Adrenal gland (tissue), 12 donors: ENCODE data around the gene BEND6. TPM values are rescaled to one million over a fixed set of nuclear protein-coding genes. Genes with fewer than 3 reads are reported as not detected.
A peak's percentile ranks its signal among the peaks of the same experiment; 100 is the strongest.
"Not testable (repeated sequence)": the region's sequence is repeated elsewhere in the genome, so short reads cannot be mapped to it uniquely, and the experiment has no call there.

Experiments used
- DNase-seq, 7 donors: peaks; one replicate each; pipeline ENCODE4 v3.0.0-alpha.2; 2019 to 2020
- H3K27ac ChIP-seq, 5 donors: fragments of 200-600 bp; sonication (generic) in 4 of 5; 1 replicate in 3 of 5; 2 replicates in 2 of 5; pipeline versions ENCODE4 v1.5.1 to v1.8.0; 2016 to 2020; ENCODE audit warnings: mild to moderate bottlenecking in 1 of 5
- H3K27me3 ChIP-seq: fragments of 200-600 bp; 2 replicates; pipeline ENCODE4 v1.8.0; 2021
- H3K36me3 ChIP-seq, 2 donors: fragments of 200-600 bp; replicated peaks in 1 of 2; 1 replicate in 1 of 2; 2 replicates in 1 of 2; pipeline versions ENCODE4 v1.5.1 to v1.8.0; 2018 to 2022
- H3K4me1 ChIP-seq, 2 donors: fragments of 200-600 bp; replicated peaks in 1 of 2; 1 replicate in 1 of 2; 2 replicates in 1 of 2; pipeline versions ENCODE4 v1.5.1 to v1.8.0; 2018 to 2021
- H3K4me3 ChIP-seq, 4 donors: fragments of 200-600 bp; sonication (generic) in 3 of 4; one replicate each; pipeline ENCODE4 v1.5.1; 2016 to 2018
- H3K9me3 ChIP-seq, 3 donors: fragments of 200-600 bp; sonication (generic) in 1 of 3; replicated peaks in 1 of 3; 1 replicate in 2 of 3; 2 replicates in 1 of 3; pipeline versions ENCODE4 v1.5.1 to v1.8.0; 2016 to 2021
- CTCF ChIP-seq, 6 experiments: fragments of 450-650 bp in 4 of 6; fragments of 200-600 bp in 2 of 6; sonication (generic) in 1 of 6; IDR thresholded peaks; 1 replicate in 5 of 6; 2 replicates in 1 of 6; pipeline versions ENCODE4 v1.5.1 to v1.8.0; 2016 to 2021; ENCODE audit warnings: antibody characterized with exemption in 6 of 6, mild to moderate bottlenecking in 2 of 6, moderate library complexity in 1 of 6
- POLR2A ChIP-seq, 2 donors: fragments of 450-650 bp; IDR thresholded peaks; one replicate each; pipeline ENCODE4 v1.6.1; 2017; ENCODE audit warnings: antibody characterized with exemption in 2 of 2, mild to moderate bottlenecking in 2 of 2, moderate library complexity in 1 of 2
- WGBS, 4 donors: extraction: QIAGEN DNeasy Blood & Tissue Kit in 2 of 4; methylation state at CpG; one replicate each; pipeline versions ENCODE4 v1.1.5 to v1.1.7; 2013 to 2017; 5-methylcytosine and 5-hydroxymethylcytosine counted together
- intact Hi-C, 2 donors: fragments of 100-400 bp; cut with DNase I; formaldehyde crosslinking; loops; one replicate each; pipeline versions ENCODE4 v1.14.1 to v1.15.0; 2022 to 2023
- polyA plus RNA-seq, 3 donors: library from polyadenylated mRNA; stranded (reverse); fragments of 200-250 nt in 2 of 3; fragments of 350-450 nt in 1 of 3; fragmentation: Illumina TruSeq in 1 of 3; extraction: RNeasy Lipid Tissue Mini Kit (QIAGEN cat#74804) in 1 of 3; gene quantifications; one replicate each; pipeline ENCODE4 v1.2.3, GENCODE V29; 2013 to 2014
- total RNA-seq, 9 donors: library from RNA; depleted of rRNA in 4 of 9; stranded (reverse); fragments of >200 nt in 4 of 9; fragments of 120-200 nt in 1 of 9; fragmentation: NEBNext Ultra II Directional in 1 of 9; extraction: Animal tissue kit (Norgen Biotek cat#: 25700) in 1 of 9; gene quantifications; one replicate each; pipeline versions ENCODE4 v1.1.0 to v1.2.4, GENCODE V29; 2013 to 2023
- donor health status: healthy with polysubstance abuse.
- donor health status: Bipolar disorder and iron deficiency.
- donor health status: DM: yes; HTN: yes; CAD: no.
- donor health status: DM: no; HTN: no; CAD: no.
- donor health status: DM: no; HTN: no; CAD: no.
- donor health status: DM: yes; HTN: yes; CAD: no.

The BEND6 gene
- total and polyA plus RNA-seq, 12 donors = 0.67 to 6.0 (median 1.2) TPM; not detected in 1

- H3K36me3 ChIP-seq = no peaks in the 10 kb centered on the region
- no peak overlapping the region for H3K27ac ChIP-seq
- no peaks in the 10 kb centered on the region for H3K27me3 ChIP-seq
- DNase-seq = no peak
- H3K4me3 ChIP-seq = no peak overlapping the region
- no peaks in the 10 kb centered on the region for H3K4me1 ChIP-seq
- H3K9me3 ChIP-seq = no peaks in the 10 kb centered on the region
- WGBS, 4 donors = 55 to 84% (median 73%) methylated on average over 4 to 5 of the region's 5 CpGs
- intact Hi-C loops = loop anchor here in 1 of 2 donors (10.0 kb wide), 1 partner anchor 275 kb away; the partner anchor contains the start of gene PRIM2
- no peak for TF ChIP-seq POLR2A (IDR thresholded peaks at IDR 0.05)
- TF ChIP-seq CTCF (IDR thresholded peaks at IDR 0.05) = no peak
Observed at GRCh38 chr6:57040011-57040410, 85.1 kb downstream of the BEND6 start.

- not testable (repeated sequence) for H3K4me3 ChIP-seq, H3K27me3 ChIP-seq, H3K27ac ChIP-seq, H3K9me3 ChIP-seq, H3K36me3 ChIP-seq, DNase-seq
- WGBS, 4 donors = 74 to 84% (median 78%) methylated on average over 1 of the region's 1 CpG
- peaks cover 0 to 12% of the 10 kb centered on the region in 2 donors for H3K4me1 ChIP-seq
- intact Hi-C loops = loop anchor here in 1 of 2 donors (10.0 kb wide), 1 partner anchor 271 kb away; the partner anchor contains the start of gene PRIM2
Observed at GRCh38 chr6:57044061-57044460, 89.2 kb downstream of the BEND6 start.

- WGBS, 4 donors = 89 to 94% (median 91%) methylated on average over 2 of the region's 2 CpGs
- H3K36me3 ChIP-seq = no peaks in the 10 kb centered on the region
- no peaks in the 10 kb centered on the region for H3K9me3 ChIP-seq
- no peak overlapping the region for H3K27ac ChIP-seq
- peaks cover 0 to 17% of the 10 kb centered on the region in 2 donors for H3K4me1 ChIP-seq
- no peak for TF ChIP-seq POLR2A (IDR thresholded peaks at IDR 0.05)
- TF ChIP-seq CTCF (IDR thresholded peaks at IDR 0.05) = no peak
- DNase-seq = no peak
- H3K4me3 ChIP-seq = no peak overlapping the region
- intact Hi-C loops = loop anchor here in 1 of 2 donors (10.0 kb wide), 1 partner anchor 270 kb away; the partner anchor contains the start of gene PRIM2
- no peaks in the 10 kb centered on the region for H3K27me3 ChIP-seq
Observed at GRCh38 chr6:57044568-57044967, 89.7 kb downstream of the BEND6 start.

GRCh38 chr6:57046332-57047256 is 91.7 kb downstream of the BEND6 start, which contains the start of gene KIAA1586:
Gene KIAA1586, plus strand, starts transcription at chr6:57046693. Its CDS starts 63 bp downstream, at chr6:57046756.
- H3K27ac ChIP-seq = peak within 1 kb of the TSS in 3 of 5 donors; percentile 48 to 82 (median 76)
- DNase-seq = peak; percentile 92 to 95 (median 94)
- H3K4me3 ChIP-seq = peak within 1 kb of the TSS in 3 of 4 donors; percentile 9 to 56 (median 28)
- peaks cover 0 to 16% of the 10 kb centered on the region in 2 donors for H3K36me3 ChIP-seq
- H3K9me3 ChIP-seq, H3K27me3 ChIP-seq: not testable (repeated sequence)
- 0 to 1% (median 1%) methylated on average over 21 to 43 of the region's 78 CpGs for WGBS, 4 donors
- peaks cover 0 to 22% of the 10 kb centered on the region in 2 donors for H3K4me1 ChIP-seq
- intact Hi-C loops = loop anchor here in 1 of 2 donors (10.0 kb wide), 1 partner anchor 268 kb away; the partner anchor contains the start of gene PRIM2
- TF ChIP-seq POLR2A (IDR thresholded peaks at IDR 0.05) (peak; percentile 85 to 92), CTCF (IDR thresholded peaks at IDR 0.05) (peak in 1 of 6 experiments; percentile 13)

- DNase-seq, H3K4me3 ChIP-seq, H3K27ac ChIP-seq, H3K27me3 ChIP-seq, H3K9me3 ChIP-seq: not testable (repeated sequence)
- Histone ChIP-seq H3K36me3 (peaks cover 0 to 22% of the 10 kb centered on the region in 2 donors), H3K4me1 (peaks cover 0 to 22% of the 10 kb centered on the region in 2 donors)
- no CpG with 5 or more reads among the region's 5 CpGs for WGBS, 4 donors
- intact Hi-C loops = loop anchor here in 1 of 2 donors (10.0 kb wide), 1 partner anchor 268 kb away; the partner anchor contains the start of gene PRIM2
Observed at GRCh38 chr6:57047257-57047585, 92.3 kb downstream of the BEND6 start.

GRCh38 chr6:57047859-57048258 is 93.0 kb downstream of the BEND6 start:
- not testable (repeated sequence) for H3K27ac ChIP-seq
- intact Hi-C loops = loop anchor here in 1 of 2 donors (10.0 kb wide), 1 partner anchor 267 kb away; the partner anchor contains the start of gene PRIM2

More at GRCh38 chr6:57047859-57048258, 93.0 kb downstream of the BEND6 start:
- not testable (repeated sequence) for H3K27me3 ChIP-seq, DNase-seq, H3K9me3 ChIP-seq
- Histone ChIP-seq H3K4me3 (peak overlapping the region in 1 of 4 donors; percentile 11), H3K36me3 (peaks cover 0 to 29% of the 10 kb centered on the region in 2 donors), H3K4me1 (peaks cover 0 to 22% of the 10 kb centered on the region in 2 donors)
- 87 to 95% (median 90%) methylated on average over 4 to 6 of the region's 6 CpGs for WGBS, 4 donors
